C4-2B (cell line): Measurements from ENCODE around the gene FBXO34.

ENCODE experiments used
- H3K27ac ChIP-seq: fragments of 450-650 bp; 2 replicates; pipeline ENCODE4 v1.5.1; 2017
- ZFX ChIP-seq: fragments of 450-650 bp; IDR thresholded peaks from 2 replicates; pipeline ENCODE4 v1.6.1; 2017
- TF ChIP-seq, protein P1 (sequence below): fragments of 450-650 bp; conservative IDR thresholded peaks from 2 replicates; pipeline ENCODE4 v1.5.1; 2017; ENCODE audit warnings: mild to moderate bottlenecking

FBXO34 gene, protein sequence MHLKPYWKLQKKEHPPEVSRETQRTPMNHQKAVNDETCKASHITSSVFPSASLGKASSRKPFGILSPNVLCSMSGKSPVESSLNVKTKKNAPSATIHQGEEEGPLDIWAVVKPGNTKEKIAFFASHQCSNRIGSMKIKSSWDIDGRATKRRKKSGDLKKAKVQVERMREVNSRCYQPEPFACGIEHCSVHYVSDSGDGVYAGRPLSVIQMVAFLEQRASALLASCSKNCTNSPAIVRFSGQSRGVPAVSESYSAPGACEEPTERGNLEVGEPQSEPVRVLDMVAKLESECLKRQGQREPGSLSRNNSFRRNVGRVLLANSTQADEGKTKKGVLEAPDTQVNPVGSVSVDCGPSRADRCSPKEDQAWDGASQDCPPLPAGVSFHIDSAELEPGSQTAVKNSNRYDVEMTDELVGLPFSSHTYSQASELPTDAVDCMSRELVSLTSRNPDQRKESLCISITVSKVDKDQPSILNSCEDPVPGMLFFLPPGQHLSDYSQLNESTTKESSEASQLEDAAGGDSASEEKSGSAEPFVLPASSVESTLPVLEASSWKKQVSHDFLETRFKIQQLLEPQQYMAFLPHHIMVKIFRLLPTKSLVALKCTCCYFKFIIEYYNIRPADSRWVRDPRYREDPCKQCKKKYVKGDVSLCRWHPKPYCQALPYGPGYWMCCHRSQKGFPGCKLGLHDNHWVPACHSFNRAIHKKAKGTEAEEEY

DNA sequence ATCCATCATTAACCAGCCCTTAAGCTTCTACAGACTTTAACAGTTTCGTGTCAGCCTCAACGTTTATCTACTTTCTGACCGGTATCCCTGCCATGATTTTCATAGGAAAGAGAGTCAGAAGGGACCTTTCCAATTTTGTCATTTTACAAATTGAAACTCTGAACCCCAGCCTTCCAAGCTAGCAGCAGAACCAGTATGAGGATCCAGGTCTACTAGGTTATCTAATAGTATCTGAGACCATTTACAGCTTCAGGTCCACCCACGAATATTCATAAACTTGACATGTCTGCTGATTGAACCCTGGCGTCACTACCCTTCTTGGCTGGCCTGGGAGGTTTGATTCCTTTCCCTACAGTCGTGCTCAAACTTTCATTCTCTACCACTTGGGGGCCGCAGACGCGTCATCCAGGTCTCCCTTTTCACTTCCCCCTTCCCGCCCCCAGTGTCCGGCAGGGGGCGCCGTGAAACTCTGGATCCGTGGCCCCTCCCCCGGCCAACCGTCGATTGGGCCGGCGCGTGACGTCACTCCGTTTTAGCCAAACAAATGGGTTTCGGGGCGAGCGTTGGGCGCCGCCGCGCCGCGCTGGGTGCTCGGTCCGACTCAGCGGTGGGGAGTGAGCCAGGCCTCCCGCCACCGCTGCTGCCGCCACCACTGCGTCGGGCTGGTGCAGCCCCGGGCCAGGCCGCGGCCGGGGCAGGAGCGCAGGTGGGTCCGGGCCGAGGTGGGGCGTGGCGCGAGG lies at the start of gene FBXO34:
TSS of gene FBXO34 (plus strand) at position 590 of the 740 bp plus-strand sequence. CDS start 78,970 bp downstream, outside the sequence.
- peak; percentile 88; the same call in 1 of the 2 replicates for TF ChIP-seq ZFX
- TF ChIP-seq, protein P1, sequence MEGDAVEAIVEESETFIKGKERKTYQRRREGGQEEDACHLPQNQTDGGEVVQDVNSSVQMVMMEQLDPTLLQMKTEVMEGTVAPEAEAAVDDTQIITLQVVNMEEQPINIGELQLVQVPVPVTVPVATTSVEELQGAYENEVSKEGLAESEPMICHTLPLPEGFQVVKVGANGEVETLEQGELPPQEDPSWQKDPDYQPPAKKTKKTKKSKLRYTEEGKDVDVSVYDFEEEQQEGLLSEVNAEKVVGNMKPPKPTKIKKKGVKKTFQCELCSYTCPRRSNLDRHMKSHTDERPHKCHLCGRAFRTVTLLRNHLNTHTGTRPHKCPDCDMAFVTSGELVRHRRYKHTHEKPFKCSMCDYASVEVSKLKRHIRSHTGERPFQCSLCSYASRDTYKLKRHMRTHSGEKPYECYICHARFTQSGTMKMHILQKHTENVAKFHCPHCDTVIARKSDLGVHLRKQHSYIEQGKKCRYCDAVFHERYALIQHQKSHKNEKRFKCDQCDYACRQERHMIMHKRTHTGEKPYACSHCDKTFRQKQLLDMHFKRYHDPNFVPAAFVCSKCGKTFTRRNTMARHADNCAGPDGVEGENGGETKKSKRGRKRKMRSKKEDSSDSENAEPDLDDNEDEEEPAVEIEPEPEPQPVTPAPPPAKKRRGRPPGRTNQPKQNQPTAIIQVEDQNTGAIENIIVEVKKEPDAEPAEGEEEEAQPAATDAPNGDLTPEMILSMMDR: peak; percentile 100
- peak within 1 kb of the TSS; percentile 68 for H3K27ac ChIP-seq

DNA sequence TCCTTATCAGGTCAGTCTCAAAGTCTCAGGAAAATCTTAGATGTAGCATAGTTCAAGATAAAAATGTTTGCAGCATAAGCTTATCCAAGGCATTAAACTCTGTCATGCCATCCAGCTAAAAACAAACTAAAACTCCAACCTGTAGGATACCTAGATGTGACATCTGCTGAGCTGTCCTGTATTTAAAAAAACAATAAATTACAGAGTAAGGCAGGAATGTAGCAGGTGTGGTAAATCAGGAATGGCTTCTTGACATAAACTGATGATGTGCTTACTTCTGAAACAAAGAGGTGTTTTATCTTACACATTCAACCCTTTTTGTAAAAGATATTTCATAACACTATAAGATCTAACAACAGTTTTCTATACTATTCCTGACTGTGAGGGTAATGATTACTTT lies 49.3 kb upstream of the FBXO34 start:
- TF ChIP-seq, protein P1: no peak
- no peak for TF ChIP-seq ZFX
- H3K27ac ChIP-seq: no peak overlapping the region

DNA sequence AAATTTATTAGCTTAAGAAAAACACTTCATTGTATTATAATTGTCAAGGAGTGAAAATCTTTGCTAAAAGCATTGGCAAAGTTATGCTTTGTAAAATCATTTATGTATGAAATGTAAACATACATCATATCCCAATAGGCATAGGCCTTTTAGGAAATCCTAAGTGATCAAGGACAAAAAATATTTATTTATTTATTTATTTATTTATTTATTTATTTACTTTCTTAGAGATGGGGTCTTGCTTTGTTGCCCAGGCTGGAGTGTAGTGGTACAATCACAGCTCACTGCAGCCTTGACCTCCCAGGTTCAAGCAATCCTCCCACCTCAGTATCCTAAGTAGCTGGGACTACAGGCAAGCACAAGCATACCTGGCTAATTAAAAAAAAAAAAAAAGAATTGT lies 47.9 kb upstream of the FBXO34 start:
- TF ChIP-seq, protein P1: no peak
- TF ChIP-seq ZFX: no peak
- H3K27ac ChIP-seq: no peak overlapping the region

DNA sequence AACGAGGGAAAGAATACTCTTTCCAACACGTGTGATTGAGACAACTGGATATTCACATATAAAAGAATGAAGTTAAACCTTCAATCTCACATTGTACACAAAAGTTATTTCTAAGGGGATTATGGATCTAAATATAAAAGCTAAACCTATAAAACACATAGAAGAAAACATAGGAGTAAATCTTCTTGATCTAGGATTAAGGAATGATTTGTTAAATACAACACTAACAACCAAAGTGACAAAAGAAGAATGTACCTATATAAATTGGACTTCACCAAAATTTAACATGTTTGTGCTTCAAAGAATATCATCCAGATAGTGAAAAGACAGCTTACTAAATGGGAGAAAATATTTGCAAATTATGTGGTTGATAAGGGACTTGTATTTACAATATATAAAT lies 43.0 kb upstream of the FBXO34 start:
- TF ChIP-seq, protein P1: no peak
- H3K27ac ChIP-seq: no peak overlapping the region

DNA sequence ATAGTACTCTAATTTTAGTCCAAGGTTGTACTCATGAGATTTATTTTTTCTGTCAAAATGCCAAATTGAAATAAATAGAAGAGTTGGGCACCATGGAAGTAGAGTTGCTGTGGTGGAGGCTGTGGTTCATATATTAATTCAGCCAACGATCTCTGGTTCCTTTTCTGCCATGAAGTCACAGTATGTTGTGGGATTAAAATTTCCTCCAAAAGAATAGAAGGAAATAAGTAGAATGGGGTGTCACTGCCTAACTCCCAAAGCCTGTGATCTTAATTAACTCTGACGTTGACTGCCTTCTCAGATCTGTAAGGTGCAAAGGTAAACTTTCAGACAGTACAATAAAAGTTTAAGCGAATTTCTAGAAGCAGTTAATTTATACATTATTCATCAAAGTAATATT lies 37.6 kb upstream of the FBXO34 start:
- no peak overlapping the region for H3K27ac ChIP-seq
- TF ChIP-seq ZFX: no peak
- TF ChIP-seq, protein P1: no peak

DNA sequence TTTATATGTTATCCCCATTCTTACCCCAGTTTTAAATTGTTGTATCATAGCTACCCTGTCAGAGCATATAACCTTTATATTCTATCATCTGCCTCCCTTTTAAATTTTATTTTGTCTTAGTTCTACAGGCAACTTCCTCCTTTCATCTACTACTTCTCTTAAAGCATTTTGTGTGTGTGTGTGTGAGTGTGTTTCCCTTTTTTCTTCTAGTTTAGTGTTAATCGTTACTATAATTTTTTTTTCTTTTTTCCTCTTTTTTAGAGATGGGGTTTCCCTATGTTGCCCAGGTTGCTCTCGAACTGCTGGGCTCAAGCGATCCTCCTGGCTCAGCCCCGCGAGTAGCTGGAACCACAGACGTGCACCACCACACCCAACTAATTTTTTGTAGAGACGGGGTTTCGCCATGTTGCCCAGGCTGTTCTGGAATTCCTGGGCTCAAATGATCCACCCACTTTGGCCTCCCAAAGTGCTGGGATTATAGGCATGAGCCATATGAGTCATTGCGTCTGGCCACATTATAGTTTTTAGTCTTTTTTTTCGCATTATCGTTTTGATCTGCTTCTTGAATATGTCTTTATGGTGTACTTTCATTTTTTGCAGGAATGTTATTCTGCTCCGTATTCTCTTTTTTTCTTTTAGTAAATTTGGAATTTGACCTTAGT lies 33.1 kb upstream of the FBXO34 start:
- TF ChIP-seq ZFX: no peak
- TF ChIP-seq, protein P1: no peak
- no peak overlapping the region for H3K27ac ChIP-seq
